DOHH2 (cell line): ENCODE data around the gene SBF1.

Source experiments
- CTCF ChIP-seq: fragments of 200-600 bp; sonication (generic); IDR thresholded peaks from one replicate; pipeline ENCODE4 v1.5.1; 2014; ENCODE audit warnings: antibody characterized with exemption, mild to moderate bottlenecking, low read depth, low read length; ENCODE audit not compliant: poor library complexity, severe bottlenecking
- EZH2phosphoT487 ChIP-seq: fragments of 200-600 bp; sonication (generic); IDR thresholded peaks from 2 replicates; pipeline ENCODE4 v1.6.1; 2017; ENCODE audit warnings: borderline replicate concordance, mild to moderate bottlenecking, antibody characterized with exemption, low read length, moderate library complexity, mixed read lengths

GRCh38 chr22:50436015-50436830 lies 38.6 kb downstream of the SBF1 start:
- TF ChIP-seq CTCF (no peak), EZH2phosphoT487 (no peak)
